ENCODE results near the gene LY86.
"Not testable (repeated sequence)": the region's sequence is repeated elsewhere in the genome, so short reads cannot be mapped to it uniquely, and the experiment has no call there.

LY86 gene

DNA sequence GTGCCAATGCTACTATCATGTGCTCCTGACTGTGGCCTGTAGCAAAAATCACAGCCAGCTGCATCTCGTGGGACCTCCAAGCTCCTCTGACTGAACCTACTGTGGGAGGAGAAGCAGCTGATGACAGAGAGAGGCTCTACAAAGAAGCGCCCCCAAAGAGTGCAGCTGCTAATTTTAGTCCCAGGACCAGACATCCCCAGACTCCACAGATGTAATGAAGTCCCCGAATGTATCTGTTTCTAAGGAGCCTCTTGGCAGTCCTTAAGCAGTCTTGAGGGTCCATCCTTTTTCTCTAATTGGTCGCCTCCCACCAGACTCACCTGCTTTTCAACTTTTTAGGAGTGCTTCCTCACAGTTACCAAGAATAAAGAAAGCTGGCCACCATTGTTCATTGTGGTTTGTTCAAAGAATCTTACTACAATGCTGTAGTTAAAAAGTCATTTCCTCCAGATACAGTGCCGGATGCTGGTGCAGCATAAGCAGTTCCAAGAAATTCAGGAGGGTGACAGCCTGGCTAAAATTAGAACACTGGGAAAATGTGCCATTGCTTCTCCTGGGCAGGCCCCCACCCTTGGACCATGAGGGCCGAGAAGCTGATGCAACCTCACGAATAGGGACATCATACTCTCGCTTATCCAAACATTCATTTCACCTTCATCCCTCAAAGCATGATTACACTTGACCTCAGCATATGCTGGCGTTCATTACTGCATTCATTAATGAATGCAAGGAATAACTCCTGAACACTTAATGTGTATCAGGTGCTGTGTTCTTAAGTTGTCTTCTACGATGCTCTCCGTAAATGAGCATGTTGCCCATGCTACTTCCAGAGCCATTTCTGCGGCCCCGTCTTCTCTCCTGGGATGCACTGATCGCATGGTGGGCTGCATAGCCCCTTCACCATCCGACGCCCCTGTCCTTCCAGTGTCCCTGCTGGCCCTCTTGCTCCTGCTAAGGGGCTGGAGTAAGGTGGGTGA is 66.4 kb downstream of the LY86 start:
- peak; percentile 35 for DNase-seq (ENCODE audit: low spot score)

DNA sequence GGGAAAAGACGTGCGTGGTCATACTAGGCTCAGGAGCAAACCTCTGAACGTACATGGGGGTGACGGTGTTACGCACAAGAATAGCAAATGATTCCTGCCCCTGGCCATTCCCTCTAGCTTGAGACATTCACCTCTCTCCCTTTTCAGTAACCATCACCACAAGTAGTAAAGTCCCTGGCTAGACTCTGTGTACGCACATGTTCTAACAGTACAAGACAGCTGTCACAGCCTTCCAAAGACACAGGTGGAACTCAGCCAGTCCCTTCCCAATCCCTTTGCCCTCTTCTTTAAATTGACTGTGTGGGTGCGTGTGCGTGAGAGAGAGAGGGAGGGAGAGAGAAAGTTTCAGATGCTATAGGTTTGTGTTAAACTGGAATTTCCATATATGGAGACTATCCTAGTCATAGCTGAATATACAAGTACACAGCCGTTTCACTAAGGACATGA is 67.3 kb downstream of the LY86 start:
- no peak for DNase-seq (ENCODE audit: low spot score)

DNA sequence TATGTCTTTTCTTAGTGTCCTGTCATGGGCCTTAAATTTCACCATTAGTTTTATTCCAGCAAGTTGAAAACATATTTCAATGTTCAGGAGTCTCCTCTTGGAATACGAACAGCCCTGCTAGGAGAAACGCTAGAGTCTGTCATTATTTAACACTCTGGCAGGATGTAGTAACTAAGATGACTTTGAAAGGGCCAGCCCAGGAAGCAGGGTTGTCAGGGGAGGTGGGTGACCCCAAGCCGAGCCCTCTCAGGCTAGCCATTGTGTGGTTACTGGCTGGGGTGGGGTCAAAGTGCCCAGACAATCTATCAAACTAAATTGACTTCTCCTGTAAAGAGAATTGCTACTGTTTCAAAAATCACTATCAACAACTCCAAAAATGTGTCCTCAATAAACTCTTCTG is 67.8 kb downstream of the LY86 start:
- DNase-seq (ENCODE audit: low spot score) = no peak

DNA sequence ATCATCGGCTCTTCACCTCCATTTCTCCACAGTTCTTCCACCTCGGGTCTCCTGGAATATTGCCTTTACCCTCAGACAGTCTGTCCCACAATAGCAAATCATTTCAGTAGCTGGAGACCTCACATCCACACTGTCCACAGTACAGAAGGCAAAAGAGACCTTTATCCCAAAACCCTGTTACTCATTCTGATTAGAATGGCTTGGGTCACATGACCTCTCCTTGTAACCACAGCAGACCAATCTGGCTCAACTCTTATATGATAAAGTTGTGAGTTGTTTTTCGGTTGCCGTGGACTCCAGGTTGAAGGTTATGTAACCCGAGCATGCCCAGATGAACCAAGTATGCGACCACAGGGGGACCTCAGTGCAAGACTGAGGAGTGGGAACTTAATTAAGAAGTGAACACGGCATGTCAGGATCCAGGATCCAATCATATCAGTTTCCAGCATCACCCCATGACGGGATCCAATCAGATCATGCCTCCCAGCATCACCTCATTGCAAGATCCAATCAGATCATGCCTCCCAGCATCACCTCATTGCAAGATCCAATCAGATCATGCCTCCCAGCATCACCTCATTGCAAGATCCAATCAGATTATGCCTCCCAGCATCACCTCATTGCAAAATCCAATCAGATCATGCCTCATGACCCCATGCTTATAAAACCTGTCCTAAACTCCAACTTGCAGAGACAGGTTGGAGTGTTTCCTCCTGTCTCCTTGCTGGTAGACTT is 68.7 kb downstream of the LY86 start:
- no peak for DNase-seq (ENCODE audit: low spot score)

DNA sequence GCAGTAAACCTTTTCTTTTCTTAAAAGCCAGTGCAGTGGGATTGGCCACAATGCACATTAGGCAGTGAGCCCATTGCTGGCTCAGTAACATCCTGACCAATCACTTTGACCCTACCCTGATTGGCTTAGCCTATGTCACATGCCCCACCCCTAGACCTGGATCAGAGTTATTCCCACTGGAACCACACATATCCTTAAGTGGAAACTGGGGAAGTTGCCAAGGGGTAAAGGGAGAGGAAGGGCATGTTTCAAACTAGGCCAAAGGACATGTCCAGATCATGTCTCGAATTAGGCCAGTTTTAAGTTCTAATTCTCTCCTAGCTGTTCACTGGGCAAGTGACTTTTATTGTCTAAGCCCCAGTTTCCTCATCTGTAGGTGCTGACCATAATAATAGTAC is 69.3 kb downstream of the LY86 start:
- no peak for DNase-seq (ENCODE audit: low spot score)

DNA sequence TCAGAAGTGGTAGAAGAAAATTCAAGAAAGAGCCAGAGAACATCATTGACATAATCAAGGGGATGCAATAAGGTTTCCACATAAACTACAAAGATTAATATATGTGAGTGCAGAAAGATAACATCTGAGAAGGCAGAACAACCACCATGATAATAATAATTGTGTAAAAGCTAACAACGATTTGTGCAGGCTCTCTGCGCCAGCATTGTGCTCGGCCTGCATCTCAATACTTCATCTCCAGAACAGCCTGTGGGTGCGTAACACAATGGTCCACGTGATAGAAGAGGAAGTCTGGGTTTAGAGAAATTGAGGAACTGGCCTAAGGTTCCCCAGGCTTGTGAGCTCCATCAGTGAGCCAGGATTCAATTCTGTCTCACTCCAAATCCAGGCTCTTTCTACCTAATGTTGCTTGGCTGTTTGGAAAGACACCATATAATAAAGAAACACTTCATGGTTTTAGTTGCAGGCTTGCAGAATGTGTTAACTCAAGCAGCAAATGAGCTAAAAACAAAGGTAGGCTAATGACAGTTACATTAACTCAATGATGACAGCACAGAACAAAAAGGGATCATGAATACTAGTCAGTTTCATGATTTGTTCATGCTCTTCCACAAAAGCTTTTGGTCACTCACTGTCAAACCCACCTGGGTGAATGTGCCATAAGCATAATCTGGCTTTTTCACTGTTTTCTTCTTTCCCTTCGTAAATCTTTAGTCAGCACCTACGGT is 71.2 kb downstream of the LY86 start:
- DNase-seq (ENCODE audit: low spot score) = no peak

DNA sequence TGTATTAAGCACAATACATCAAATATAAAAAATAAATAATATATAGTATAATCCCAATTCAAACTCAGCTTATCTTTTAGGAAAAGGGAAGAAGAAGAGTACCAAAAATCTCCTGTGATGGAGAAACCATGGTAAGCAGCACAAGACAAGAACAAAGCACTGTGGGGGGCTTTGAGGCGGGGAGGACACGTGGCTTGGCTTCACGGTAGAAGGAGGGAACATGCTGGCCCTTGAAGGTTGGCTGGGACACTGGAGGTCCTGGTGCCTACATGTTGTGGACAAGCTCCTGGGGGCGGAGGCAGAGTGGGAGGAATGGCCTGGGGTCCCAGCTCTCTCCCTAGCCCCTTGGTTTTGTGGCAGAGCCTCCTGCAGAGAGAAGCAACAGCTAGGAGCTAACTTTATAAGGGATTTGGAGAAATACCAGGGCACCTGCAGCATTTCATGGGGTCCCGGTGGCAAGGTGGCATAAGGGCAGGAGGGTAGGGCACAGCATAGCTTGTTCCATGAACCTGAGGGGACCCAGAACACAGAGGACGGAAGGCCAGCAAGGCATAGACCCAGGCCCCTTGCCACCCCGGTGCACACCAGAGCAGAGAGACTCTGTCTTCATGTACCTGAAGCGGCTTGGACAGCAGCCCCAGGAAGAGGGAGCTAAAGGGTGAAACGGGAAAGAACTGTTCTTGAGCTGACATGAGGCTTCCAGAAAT is 72.0 kb downstream of the LY86 start:
- no peak for DNase-seq (ENCODE audit: low spot score)

DNA sequence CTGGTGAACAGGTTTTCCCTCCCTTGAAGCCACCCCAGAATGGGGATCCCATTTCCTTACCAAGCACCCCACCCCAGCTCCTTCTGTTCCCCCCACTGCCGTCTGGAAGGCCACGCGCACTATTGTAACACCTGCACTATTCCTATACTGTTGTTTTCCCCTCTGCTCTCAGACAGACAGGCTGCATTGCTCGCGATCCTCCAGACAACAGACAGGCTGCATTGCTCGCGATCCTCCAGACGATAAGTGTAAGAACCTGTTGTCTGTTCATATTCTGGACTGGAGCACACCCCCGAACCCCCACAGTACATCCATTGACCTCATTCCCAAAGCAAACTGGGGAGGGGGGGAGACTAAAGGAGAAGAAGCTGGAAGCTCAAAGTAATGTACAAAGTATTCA is 72.7 kb downstream of the LY86 start:
- DNase-seq (ENCODE audit: low spot score) = no peak

DNA sequence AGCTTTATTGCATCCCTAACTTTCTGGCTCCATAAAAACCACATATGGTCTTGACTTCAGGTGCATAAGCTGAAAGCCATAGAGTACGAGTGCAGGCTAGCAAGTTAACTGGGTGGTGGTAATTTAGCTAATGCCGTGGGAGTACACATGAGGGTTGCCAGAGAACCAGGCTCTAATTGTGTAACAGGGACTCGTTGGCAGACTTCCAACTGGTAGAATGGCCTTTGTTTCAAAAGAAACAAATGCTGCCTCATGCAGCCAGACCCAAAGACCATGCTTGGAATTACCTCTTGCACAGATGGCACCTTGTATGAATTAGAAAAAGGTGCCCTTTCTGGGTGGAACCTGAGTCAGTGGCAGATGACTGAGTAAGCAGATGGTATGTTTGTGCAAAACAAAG is 73.2 kb downstream of the LY86 start:
- no peak for DNase-seq (ENCODE audit: low spot score)

DNA sequence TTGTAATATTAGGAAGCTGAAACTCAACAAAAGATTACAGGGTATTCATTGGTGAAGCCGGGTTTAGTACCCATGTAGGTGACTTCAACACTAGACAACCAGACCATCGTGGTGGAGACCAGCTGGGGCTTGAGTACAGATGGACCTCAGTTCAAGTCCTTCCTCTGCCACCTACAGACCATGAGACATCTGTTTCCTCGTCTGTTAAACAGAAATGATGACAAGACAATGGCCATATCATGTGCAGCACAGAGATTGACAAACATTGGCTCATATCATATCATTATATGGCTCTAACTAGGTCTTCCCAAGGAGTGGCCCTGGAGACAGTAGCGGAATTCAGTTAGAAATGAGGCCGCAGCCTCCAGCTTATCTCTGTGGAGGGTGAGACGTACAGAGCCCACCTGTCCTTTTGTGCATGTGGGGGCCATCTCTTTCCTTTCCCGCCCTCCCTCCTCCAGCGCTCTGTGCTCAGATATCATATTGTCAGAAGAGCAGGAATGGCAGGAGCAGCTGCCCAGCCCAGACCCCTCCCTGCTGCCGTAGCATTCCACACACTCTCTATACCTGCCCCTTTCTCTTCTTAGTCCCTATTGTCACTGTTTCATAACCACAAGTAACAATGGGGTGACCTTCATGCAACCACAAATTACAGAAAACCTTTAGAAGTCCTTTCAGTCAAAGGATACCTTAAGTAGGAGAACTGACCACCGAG is 75.1 kb downstream of the LY86 start:
- no peak for DNase-seq (ENCODE audit: low spot score)

DNA sequence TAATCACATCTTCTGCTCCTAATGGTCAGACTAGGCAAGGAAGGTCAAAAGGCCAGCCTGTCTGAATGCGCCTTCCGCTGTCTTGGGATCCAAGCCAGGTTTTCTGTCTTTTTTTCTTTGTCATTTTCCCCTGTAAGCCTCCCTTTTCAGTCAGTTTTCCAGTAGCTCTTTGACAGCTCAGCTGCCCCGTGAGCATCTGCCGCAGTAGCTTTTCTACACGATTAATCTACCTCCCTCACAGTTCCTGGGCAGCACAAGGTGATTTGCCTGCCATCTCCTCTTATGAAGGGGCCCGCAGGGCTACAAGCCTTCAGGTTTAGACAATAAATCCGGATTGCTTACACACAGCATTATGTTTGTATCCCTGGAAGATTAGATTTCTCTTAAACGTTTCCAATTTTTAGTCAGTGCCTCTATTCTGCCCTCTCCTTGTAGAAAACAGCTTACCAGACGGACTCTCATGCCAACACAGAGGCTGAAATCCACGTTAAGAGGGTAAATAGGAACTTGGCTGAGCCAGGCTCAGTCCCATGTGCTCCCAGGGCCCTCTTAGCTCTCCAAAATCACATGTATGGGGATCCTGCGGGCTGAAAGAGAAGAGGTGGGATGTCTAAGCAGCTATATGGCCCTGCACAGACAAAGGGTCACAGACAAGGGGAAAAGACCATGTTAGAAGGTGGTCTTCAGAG is 77.2 kb downstream of the LY86 start:
- no peak for DNase-seq (ENCODE audit: low spot score)

DNA sequence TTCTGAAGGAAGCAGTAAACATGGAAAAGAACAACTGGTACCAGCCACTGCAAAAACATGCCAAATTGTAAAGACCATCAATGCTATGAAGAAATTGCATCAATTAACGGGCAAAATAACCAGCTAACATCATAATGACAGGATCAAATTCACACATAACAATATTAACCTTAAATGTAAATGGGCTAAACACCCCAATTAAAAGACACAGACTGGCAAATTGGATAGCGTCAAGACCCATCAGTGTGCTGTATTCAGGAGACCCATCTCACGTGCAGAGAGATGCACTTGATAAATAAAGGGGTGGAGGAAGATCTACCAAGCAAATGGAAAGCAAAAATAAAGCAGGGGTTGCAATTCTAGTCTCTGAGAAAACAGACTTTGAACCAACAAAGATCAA is 81.6 kb downstream of the LY86 start:
- not testable (repeated sequence) for DNase-seq (ENCODE audit: low spot score)

DNA sequence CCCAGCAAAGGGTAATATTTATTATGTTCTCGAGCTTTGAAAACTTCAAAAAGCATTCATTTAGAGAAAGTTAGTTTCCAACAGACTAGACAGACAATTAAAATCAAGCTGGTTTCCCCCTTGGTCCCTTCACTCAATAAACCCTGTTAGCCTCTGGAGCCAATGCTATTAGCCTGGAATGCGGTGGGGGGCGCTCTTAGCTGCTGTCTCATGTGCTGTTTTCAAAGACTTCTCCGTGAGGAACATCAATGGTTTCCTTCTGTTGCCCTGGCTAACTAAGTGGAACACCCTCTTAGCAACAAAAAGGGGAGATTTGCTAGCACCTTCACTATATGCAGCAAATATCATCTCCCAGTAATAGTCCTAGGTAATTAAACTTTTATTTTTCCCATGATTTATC is 86.4 kb downstream of the LY86 start:
- no peak for DNase-seq (ENCODE audit: low spot score)

DNA sequence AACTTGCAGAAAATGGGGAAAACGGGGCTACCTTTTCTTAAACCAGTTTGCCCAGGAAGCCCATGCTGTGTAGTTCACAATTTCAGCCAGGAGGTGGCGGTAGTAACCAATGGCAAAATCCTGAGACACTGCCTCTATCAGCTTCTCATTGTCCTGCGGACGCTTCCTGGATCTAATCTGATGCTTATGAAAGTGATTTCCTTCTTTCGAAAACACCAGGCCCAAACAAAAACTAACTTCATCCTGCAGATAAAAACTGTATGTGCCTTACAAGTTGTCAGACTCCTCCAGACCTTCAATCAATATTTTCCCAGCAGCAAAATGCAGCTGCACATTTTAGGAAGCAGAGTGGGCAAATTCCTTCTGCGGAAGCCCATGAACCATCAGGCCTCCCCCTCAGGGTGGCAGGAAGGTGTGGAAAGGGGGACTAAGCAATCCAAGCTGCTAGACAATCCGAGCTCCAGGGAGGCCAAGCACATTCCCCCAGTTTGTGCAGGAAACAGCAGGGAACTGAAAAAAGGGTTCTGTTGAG is 88.5 kb downstream of the LY86 start:
- peak; percentile 70 for DNase-seq (ENCODE audit: low spot score)

DNA sequence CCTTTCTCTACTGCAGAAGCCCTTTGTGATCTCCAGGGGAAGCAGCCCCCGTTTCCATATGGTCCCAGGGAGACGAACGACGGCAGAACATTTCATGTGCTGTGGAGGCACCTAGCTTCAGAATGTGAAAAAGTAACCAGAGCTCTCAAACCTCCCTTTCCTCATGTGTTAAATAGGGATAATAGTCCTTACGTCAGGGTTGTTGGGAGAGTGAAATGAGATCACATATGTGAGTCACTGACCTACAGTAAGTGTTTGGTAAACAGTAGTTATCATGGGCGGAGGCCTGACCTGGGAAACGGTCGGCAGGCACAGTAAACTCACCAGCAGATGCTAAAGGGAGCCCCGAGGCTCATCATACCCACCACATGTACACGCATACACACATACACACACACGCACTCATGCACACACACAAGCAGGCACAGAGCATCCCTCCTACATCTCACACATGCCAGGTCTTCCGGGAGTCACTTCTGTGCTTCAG is 89.7 kb downstream of the LY86 start:
- no peak for DNase-seq (ENCODE audit: low spot score)

DNA sequence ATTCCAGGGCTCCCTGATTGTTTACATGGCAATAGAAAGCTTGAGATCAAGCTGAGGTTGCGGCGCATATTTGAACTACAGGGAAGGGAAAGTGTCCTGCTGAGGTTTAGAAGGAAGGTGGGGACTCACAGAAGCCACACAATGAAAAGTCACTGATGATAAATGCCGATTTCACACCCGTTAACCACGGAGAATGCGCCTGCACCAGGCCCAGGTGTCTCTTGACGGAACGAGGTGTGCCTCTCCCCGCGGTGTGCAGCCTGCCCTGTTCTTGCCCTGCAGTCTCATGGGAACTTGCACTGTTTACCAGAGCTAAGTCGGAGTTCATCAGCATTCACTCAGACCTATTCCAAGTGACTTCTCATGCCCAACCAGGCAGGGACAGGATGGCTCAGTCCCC is 90.3 kb downstream of the LY86 start:
- DNase-seq (ENCODE audit: low spot score) = no peak

DNA sequence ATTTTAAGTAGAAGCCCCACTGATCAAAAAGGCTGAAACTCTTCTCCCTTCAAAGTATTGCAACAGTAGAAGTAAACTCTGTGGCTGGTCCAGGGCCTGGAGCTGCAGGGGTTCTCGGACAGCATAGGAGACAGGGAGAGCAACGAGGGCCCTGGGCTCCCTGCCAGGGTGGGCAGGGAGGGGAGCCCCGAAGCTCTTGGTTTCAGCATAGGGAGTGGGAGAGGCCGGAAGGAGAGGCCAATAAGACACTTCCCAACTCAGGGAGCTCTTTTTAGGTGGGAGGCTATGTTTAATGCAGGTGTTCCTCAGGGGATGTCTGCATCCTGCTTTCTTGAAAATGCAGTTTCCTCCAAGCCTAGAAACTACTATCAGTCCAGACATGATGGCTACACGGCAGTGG is 91.1 kb downstream of the LY86 start:
- no peak for DNase-seq (ENCODE audit: low spot score)

DNA sequence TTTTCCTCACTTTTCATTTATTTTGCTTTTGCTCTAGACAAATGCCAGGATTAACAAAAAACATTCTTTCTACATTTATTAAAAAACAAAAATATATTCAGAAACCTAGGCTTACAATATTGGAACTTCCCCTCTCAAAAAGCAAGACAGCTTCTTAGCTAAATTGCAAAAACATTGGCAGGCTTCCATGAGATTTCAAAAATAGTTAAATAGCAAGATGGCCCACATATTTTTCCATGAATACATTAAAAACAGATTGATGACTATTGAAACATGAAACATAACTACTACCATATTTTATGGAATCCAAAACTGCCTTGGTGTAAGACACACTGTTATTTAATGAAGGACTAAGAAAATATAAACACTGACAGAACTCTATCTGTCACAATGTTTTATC is 92.0 kb downstream of the LY86 start:
- DNase-seq (ENCODE audit: low spot score) = no peak

DNA sequence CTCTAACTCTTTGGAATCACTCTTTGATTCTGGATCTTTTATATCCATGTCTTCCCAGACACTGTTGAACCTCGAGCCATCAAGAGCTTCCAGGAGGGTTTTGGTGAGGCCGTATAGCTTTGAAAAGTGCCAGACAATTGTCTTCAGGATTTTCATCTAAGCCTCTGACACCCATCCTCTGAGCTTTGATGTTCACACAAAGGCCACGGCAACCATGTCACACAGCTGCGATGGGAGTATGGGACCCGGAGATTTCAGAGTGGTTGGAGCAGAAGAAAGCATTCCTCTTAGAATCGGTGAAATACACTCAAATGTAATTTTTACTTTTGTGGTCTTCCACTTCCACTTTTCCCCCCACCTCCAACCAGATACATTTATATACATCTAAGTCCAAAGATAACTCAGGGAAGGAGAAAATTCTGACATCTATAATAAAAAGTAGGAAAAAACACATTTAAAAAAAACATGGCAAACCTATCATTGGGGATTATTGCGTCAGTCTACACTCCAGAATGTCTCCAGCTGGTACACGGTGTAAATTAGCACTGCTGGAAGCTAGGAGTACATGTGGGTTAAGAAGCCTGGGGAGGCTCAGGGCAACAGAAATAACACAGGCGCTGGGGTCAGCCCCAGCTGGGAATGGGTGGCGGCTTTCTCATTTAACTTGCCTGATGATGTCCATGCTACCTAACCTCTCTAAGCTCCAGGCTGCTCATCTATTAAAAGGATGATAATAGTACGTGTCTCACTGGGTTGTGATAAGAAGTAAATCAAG is 92.7 kb downstream of the LY86 start:
- DNase-seq (ENCODE audit: low spot score) = no peak

Data from CD4-positive, alpha-beta T cell treated with Interleukin-6 at 100 ng/mL for 8 hours (primary cell).